SU-DHL-6 (cell line): ENCODE results near the gene PSME2.

ENCODE experiments used
- EZH2phosphoT487 ChIP-seq: fragments of 200-600 bp; sonication (generic), shearing (Covaris generic); conservative IDR thresholded peaks from 2 replicates; pipeline ENCODE4 v1.6.1; 2018; ENCODE audit warnings: mild to moderate bottlenecking, antibody characterized with exemption, low read length, moderate library complexity, mixed read lengths
- TF ChIP-seq, protein P1 (sequence below): fragments of 200-600 bp; sonication (generic); IDR thresholded peaks from one replicate; pipeline ENCODE4 v1.5.1; 2017; ENCODE audit warnings: antibody characterized with exemption, mild to moderate bottlenecking, low read length, moderate library complexity; ENCODE audit not compliant: insufficient read depth, poor library complexity, severe bottlenecking

DNA sequence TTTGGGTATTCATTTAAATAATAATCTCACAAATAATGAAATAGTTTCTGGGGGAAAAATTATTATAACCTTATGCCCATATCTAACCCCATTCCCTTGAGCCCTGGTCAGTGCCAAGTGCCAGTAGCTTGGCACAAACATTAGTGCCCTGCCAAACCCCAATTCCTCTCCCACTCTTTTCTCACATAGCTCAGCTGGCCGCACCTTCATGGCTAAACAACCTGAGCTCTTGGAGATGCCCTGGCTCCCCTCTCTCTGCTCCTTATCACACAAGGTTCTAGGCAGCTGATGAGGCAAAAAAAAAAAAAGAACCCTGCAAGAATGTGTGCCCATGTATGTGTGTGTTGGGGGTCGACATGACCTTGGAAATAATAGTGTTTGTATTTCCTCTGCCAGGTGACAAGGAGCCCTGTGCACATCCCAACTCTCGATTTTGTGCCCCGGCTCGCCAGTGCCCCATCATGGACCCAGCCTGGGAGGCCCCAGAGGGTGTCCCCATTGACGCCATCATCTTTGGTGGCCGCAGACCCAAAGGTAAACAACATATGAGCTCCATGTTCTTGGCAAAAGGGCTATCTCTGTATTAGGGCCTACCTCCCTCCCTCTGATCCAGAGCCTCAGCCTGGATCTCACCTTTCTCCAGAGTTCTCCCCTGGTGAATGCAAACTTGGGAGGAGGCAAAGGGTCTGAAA, 43.9 kb downstream of the PSME2 start:
- TF ChIP-seq, protein P1, sequence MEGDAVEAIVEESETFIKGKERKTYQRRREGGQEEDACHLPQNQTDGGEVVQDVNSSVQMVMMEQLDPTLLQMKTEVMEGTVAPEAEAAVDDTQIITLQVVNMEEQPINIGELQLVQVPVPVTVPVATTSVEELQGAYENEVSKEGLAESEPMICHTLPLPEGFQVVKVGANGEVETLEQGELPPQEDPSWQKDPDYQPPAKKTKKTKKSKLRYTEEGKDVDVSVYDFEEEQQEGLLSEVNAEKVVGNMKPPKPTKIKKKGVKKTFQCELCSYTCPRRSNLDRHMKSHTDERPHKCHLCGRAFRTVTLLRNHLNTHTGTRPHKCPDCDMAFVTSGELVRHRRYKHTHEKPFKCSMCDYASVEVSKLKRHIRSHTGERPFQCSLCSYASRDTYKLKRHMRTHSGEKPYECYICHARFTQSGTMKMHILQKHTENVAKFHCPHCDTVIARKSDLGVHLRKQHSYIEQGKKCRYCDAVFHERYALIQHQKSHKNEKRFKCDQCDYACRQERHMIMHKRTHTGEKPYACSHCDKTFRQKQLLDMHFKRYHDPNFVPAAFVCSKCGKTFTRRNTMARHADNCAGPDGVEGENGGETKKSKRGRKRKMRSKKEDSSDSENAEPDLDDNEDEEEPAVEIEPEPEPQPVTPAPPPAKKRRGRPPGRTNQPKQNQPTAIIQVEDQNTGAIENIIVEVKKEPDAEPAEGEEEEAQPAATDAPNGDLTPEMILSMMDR, result no peak
- no peak for TF ChIP-seq EZH2phosphoT487
